COLO829 (cell line): ENCODE data around the gene TAGLN2.

ENCODE experiments used
- DNase-seq: peaks from one replicate; pipeline ENCODE4 v3.0.0; 2012; ENCODE audit warnings: low spot score

Gene TAGLN2

DNA sequence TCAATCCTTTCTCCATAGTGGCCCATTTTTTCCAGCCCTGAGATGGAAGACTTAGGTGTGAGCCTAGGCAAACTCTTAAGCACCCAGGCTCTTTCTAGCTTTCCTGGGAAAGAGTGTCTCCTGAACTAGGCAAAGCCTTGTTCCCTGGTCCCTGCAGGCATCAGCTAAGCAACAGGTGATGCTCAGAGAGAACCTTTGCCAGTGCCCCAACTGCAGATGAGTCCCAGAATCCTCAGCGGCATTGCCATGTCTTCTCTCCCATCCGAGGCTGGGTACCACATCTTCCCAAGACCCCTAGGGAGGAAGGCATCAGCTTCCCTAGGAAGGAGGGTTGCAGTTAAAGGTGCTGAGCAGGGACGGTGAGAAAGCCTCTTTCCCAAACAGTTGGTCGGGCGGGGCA lies 54.6 kb downstream of the TAGLN2 start:
- DNase-seq = no peak

- DNase-seq = no peak
These were observed 55.7 kb downstream of the TAGLN2 start for GRCh38 chr1:159869607-159870006.

DNA sequence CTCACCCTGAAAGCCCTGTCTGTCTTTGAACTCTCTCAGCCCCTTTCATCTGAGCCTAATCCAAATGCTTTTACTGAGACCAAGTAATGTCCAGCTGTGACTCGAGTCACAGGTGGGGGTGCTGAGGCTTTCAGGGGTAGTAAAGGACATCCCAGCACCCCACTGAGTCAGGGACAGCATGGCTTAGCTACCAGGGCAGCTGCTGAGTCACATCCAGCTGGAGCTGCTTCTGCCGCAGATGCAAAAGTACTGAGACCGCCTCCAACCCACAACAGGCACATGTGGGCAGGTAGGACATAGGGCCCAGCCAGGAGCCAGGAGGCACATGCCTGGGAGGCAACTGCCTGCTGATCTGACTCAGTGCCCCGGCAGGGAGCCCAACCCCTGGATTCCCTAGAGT lies 56.1 kb downstream of the TAGLN2 start:
- DNase-seq = no peak

DNA sequence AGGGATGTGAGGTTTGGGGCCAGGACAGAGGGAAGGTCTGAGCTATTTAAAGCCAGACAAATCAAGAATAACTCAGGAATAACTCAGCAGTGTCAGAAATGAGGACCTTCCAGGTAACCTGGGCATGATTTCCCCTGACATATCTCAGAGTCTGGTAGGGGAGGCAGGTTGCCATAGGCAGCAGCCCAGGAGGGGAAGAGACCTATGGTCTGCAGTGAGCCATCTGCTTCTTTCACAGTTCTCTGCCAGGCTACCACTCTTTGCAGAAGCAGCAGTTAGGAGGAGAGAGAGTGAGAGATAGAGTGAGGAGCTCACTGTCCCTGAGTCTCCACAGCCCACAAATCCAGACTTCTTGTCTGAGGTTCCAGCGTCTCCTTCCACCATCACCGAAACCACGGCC lies 56.5 kb downstream of the TAGLN2 start:
- DNase-seq = no peak
